ENCODE measurements around the gene CTDP1. TPM values are rescaled to one million over a fixed set of nuclear protein-coding genes. Genes with fewer than 3 reads are reported as not detected.

The CTDP1 gene
- total RNA-seq, 4 donors from 2014 or later, result 33.9 to 42.2 (median 38.9) TPM

DNA sequence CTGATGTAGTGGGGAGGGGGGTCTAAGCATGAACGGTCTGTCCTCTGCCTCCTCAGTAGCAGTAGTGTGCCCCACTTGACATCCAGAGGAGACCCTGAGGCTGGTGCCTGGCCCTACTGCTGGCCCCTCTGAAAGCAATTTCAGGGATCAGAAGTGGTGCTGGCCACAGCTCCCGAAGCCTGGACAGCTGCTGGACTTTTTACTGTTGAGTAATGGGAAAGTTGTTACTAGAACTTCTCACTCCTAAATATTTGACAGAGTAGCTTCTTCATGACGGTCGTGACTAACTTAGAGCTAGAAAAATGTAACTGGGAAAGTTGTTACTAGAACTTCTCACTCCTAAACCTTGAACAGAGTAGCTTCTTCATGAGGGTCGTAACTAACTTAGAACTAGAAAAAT is 23.3 kb downstream of the CTDP1 start:
- 92 to 99% methylated on average over 5 of the region's 5 CpGs for WGBS, 2 donors
- DNase-seq (ENCODE audit: low spot score in 2 of 2), result no peak
- no peak overlapping the region for H3K4me3 ChIP-seq (ENCODE audit: low read depth, poor library complexity, severe bottlenecking)
- no peak for TF ChIP-seq POLR2A (IDR thresholded peaks at IDR 0.05)
- TF ChIP-seq, protein P1, sequence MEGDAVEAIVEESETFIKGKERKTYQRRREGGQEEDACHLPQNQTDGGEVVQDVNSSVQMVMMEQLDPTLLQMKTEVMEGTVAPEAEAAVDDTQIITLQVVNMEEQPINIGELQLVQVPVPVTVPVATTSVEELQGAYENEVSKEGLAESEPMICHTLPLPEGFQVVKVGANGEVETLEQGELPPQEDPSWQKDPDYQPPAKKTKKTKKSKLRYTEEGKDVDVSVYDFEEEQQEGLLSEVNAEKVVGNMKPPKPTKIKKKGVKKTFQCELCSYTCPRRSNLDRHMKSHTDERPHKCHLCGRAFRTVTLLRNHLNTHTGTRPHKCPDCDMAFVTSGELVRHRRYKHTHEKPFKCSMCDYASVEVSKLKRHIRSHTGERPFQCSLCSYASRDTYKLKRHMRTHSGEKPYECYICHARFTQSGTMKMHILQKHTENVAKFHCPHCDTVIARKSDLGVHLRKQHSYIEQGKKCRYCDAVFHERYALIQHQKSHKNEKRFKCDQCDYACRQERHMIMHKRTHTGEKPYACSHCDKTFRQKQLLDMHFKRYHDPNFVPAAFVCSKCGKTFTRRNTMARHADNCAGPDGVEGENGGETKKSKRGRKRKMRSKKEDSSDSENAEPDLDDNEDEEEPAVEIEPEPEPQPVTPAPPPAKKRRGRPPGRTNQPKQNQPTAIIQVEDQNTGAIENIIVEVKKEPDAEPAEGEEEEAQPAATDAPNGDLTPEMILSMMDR (IDR thresholded peaks at IDR 0.05), result no peak
- intact Hi-C loops (cut with DNase I; ENCODE audit: low total_unique reads), result no loop called here

DNA sequence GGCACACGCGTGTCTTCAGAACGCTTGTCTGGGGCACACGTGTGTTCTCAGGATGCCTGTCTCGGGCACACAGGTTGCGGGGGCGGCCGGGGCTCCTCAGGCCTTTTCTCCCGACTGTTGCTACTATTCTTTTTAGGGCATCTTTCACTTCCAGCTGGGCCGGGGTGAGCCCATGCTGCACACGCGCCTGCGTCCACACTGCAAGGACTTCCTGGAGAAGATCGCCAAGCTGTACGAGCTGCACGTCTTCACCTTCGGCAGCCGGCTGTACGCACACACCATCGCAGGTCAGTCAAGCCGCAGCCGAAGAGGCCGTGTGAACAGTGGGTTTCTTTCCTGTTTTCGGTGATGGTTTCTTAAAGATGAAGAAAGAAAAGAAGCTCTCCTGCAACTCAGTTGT is 25.0 kb downstream of the CTDP1 start:
- H3K4me3 ChIP-seq (ENCODE audit: low read depth, poor library complexity, severe bottlenecking), result no peak overlapping the region
- WGBS, 2 donors, result 97% methylated on average over 24 of the region's 24 CpGs
- intact Hi-C loops (cut with DNase I; ENCODE audit: low total_unique reads), result no loop called here
- no peak for TF ChIP-seq POLR2A (IDR thresholded peaks at IDR 0.05)
- TF ChIP-seq, protein P1 (IDR thresholded peaks at IDR 0.05), result no peak
- no peak for DNase-seq (ENCODE audit: low spot score in 2 of 2)

DNA sequence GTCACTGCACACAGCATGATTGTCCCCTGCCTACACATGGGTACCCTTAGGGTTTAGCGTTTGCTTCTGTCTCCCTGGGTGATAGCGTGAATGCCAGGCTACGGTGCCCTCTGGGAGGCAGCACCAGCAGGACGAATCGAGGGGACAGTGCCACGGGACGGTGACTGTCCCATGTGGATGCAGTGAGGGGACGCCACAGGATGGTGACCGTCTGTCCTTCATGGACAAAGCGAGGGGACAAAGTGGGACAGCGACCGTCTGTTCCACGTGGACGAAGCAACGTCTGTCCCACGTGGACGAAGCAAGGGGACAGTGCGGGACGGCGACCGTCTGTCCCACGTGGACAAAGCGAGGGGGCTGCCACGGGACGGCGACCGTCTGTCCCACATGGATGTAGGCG is 25.7 kb downstream of the CTDP1 start:
- intact Hi-C loops (cut with DNase I; ENCODE audit: low total_unique reads), result no loop called here
- TF ChIP-seq POLR2A (IDR thresholded peaks at IDR 0.05), result no peak
- TF ChIP-seq, protein P1 (IDR thresholded peaks at IDR 0.05), result no peak

DNA sequence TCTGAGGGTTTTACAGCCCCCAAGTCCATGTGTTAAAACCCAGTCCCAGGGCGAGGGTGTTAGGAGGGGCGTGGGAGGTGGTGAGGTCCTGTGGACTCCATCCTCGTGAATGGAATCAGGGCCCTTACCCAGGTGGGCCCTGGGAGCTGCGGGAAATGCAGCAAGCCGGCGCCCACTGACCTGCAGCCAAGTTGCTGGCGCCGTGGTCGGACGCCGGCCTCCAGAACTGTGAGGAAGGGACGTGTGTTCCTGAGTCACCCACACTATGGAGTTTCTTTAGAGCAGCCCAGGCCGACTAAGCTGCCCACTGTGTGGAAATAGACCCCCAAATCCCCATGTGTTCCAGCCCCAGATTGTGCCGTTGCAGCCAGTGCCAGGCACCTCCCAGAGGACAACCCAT is 26.4 kb downstream of the CTDP1 start:
- WGBS, 2 donors, result 92 to 93% methylated on average over 14 of the region's 14 CpGs
- intact Hi-C loops (cut with DNase I; ENCODE audit: low total_unique reads), result no loop called here
- TF ChIP-seq, protein P1 (IDR thresholded peaks at IDR 0.05), result no peak
- no peak overlapping the region for H3K4me3 ChIP-seq (ENCODE audit: low read depth, poor library complexity, severe bottlenecking)
- DNase-seq (ENCODE audit: low spot score in 2 of 2), result no peak

More for the DNA sequence above, 25.7 kb downstream of the CTDP1 start:
- H3K4me3 ChIP-seq (ENCODE audit: low read depth, poor library complexity, severe bottlenecking), result no peak overlapping the region
- WGBS, 2 donors, result 95 to 96% methylated on average over 28 of the region's 28 CpGs
- DNase-seq (ENCODE audit: low spot score in 2 of 2), result no peak

DNA sequence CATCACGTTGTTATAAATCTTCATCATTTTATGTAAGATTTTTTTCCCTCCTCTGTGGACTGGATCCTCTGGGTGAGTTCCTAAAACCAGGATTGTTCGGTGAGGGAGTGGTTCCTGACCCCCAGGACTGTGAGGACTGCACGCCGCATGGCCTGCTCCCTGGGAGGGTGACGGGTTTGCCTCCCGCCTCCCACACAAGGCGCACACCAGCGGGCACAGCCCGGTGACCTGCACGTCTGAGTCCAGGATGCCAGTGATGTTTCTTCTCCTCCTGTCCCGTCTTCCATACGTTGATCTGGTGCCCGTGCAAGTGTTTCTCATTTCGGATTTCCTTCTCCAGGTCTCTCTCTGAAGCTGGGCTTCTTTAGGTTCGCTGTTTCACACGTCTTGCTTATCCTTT is 27.1 kb downstream of the CTDP1 start:
- no peak for DNase-seq (ENCODE audit: low spot score in 2 of 2)
- H3K4me3 ChIP-seq (ENCODE audit: low read depth, poor library complexity, severe bottlenecking), result no peak overlapping the region
- intact Hi-C loops (cut with DNase I; ENCODE audit: low total_unique reads), result no loop called here
- TF ChIP-seq, protein P1 (IDR thresholded peaks at IDR 0.05), result no peak
- no peak for TF ChIP-seq POLR2A (IDR thresholded peaks at IDR 0.05)
- WGBS, 2 donors, result 92 to 96% methylated on average over 16 of the region's 16 CpGs

DNA sequence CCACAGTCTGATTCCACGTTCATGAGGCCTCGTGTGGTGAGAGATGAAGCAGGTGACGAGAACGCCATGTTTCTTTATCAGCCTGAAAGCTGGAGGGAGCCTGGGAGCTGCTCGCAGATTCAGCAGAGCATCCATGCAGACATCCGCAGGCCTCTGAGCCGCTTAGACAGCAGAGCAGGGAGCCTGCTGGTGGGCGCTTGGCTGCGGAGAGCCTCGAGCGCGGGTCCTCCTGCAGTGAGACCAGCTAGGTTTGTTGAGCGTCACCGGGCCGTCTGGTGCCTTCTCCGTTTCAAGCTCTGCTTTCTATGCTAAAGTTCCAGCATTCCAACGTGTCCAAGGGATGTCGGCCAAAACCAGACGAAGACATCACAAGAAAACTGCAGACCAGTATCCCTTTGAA is 27.6 kb downstream of the CTDP1 start:
- 96 to 97% methylated on average over 19 of the region's 19 CpGs for WGBS, 2 donors
- no peak for DNase-seq (ENCODE audit: low spot score in 2 of 2)
- TF ChIP-seq, protein P1 (IDR thresholded peaks at IDR 0.05), result no peak
- intact Hi-C loops (cut with DNase I; ENCODE audit: low total_unique reads), result no loop called here
- H3K4me3 ChIP-seq (ENCODE audit: low read depth, poor library complexity, severe bottlenecking), result no peak overlapping the region

All from lower leg skin (tissue), 4 donors.